Measurements from ENCODE around the gene LSM3.
A peak's percentile ranks its signal among the peaks of the same experiment; 100 is the strongest.

Gene LSM3

DNA sequence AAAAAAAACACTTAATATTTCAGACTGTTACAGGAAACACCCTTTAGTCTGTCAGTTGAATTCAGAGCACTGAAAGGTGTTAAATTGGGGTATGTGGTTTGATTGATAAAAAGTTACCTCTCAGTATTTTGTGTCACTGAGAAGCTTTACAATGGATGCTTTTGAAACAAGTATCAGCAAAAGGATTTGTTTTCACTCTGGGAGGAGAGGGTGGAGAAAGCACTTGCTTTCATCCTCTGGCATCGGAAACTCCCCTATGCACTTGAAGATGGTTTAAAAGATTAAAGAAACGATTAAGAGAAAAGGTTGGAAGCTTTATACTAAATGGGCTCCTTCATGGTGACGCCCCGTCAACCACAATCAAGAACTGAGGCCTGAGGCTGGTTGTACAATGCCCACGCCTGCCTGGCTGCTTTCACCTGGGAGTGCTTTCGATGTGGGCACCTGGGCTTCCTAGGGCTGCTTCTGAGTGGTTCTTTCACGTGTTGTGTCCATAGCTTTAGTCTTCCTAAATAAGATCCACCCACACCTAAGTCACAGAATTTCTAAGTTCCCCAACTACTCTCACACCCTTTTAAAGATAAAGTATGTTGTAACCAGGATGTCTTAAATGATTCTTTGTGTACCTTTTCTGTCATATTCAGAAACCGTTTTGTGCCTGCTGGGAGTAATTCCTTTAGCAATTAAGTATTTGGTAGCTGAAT lies 35.9 kb upstream of the LSM3 start:
- DNase-seq (ENCODE audit: extremely low read depth in 1 of 2, low read depth in 1 of 2): peak in 1 of 2 donors; percentile 21

DNA sequence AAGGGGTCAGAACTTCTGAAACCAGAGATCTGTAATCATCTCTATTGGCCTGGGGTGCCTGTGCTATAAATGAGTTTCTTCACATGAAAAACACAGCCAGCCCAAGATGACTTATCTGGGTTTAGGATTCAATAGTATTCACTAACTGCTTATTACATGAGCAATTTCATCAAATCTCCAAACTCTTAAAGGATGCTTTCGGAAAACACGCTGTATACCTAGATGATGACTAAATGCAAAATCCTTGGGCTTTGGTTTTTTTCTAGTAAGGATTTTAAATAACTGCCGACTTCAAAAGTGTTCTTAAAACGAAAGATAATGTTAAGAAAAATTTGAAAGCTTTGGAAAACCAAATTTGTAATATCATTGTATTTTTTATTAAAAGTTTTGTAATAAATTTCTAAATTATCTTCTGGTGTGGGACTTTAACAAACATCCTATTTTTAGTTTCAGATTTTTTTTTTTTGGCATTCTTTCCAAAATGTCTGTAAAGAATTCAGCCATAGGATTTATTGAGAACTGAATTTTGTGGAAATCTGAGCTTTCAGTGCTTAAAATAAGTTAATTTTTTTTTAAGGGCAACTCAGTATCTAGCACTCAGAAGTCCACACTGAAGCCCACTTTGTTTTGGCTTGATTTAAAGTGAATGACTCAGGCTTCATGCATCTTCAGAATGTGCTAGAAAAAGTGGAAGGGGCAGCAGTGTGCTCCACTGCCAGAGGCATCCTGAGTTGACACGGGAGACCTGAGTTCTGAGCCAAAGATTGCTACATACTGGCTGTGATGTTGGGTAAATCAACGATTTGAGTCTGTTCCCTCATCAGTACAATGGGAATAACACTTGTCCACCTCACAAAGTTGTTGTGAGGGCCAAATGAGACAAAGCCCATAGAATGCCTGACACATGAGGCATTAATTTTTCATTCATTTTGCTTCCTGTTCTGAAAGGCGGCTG lies 35.1 kb upstream of the LSM3 start:
- no peak for DNase-seq (ENCODE audit: extremely low read depth in 1 of 2, low read depth in 1 of 2)

DNA sequence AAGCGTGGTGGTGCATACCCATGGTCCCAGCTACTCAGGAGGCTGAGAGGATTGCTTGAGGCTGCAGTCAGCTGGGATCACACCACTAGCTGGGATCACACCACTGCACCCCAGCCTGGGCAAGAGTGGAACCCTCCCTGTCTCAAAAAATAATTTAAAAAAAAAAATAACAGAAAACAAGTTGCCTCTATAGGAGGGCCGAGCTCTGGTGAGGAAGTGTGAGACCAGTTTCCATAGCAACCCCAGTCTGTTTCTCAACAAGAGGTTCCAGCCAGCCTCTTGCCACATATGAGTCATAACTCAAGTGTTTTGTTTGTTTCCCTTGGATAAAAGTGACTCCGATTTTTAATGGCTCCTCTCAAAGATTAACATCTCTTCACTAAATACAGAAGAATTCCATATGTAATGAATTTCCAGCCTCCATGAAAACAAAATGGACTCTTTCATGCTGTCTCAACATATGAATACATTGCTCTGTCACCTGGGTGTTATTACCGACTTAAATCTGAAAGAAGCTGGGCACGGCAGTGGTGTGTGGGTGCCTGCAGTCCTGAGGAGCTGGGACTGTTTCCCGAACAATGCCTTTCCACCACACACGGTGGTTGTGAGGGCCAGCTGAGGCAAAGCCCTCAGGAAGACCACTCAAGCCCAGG lies 34.1 kb upstream of the LSM3 start:
- DNase-seq (ENCODE audit: extremely low read depth in 1 of 2, low read depth in 1 of 2): peak in 1 of 2 donors; percentile 63

DNA sequence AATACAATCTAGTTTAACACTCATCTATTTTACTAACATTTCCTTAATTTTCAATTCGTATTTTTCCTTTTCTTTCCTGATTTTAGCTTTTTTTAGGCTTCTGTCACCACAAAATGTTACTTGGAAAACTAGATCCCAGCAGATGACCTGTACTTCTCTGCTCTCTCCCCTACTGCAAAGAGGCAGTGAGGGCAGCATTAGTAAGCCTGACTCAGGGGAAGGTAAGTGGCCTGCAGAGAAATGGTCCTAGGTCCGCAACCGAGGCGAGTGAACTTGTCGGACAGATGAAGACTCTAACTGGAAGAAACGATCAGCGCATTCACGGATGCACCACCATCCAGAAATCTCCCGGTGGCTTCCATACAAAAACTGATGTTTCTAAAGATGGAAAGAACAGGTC lies 33.4 kb upstream of the LSM3 start:
- no peak for DNase-seq (ENCODE audit: extremely low read depth in 1 of 2, low read depth in 1 of 2)

DNA sequence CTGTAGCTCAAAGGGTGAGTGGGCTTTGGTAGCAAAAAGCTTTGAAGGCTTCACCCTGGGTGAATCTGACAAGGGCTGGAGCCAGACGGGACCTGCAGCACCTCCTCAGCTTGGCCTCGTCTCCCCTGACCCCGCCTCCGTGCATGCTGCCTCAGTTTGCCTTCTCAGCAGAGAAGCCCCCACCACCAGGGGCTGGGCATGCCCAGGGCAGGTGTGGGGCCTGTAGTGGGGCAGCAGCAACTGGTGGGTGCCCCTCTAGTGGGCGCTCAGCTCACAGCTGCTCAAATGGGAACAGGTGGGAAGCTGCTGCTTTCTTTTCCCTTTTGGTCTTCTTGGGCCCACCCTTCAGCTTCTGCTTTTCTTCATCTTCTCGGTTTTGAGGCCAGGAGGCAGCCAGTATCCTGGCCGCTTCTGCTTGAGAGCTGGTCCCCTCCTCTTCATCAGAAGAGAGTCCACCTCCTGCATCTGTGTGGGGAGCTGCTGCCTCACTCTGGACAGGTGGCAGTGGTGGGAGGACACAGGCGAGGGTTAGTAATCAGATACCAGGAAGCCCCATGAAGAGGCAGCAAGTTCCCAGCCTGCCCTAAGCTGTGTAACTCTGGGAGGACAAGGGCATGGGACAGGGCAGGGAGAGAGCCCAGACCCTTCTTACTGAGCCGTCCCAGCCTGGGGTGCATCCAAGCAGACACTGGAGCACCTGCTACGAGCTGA lies 32.8 kb upstream of the LSM3 start:
- DNase-seq (ENCODE audit: extremely low read depth in 1 of 2, low read depth in 1 of 2): no peak

DNA sequence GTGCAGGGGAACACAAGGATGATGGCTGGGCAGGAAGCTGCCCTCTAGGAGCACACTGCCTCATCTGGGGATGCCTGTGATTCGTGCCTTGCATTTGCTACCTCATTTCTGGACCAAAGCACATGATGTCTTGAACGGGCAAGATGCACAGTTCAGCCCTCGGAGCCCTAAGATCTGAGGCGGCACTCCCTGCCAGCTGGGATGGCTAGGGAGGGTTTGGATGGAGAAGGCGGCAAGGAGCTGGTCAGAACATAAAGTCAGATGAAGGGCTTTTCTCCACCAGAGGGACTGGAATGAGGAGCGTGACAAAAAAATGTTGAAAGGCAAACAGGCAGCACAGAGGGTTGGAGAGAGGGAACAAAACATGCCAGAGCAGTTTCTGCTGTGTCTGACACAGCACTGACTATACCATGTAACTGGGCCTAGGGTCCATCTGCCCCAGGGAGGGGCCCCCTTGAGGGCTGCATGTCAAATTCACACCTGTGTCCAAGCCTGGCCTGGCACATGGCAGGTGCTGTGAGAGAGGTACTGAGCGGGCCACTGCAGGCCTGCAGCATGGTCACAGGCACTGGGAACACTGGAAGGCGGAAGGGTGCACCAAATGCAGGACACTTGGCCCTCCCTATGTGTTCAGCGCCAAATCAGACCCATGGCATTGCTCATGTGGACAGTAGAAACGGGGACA lies 32.1 kb upstream of the LSM3 start:
- no peak for DNase-seq (ENCODE audit: extremely low read depth in 1 of 2, low read depth in 1 of 2)

DNA sequence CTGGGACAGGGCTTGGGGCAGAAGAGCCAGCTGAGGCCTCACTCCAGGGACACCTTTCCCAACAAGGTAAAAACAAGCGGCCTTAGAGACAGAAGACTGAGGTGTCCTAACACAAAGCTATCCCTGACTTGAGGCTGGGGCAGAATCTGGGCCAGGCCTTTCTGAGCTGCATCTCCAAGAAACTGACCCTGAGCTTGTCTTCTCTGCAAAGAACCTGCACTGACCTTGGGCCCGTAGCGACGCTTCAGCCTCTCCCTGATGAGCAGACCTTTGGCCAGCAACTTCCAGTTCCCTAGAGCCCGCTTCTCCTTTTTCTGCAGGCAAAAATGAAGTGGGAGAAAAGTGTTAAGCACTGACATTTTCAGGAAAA lies 31.6 kb upstream of the LSM3 start:
- no peak for DNase-seq (ENCODE audit: extremely low read depth in 1 of 2, low read depth in 1 of 2)

DNA sequence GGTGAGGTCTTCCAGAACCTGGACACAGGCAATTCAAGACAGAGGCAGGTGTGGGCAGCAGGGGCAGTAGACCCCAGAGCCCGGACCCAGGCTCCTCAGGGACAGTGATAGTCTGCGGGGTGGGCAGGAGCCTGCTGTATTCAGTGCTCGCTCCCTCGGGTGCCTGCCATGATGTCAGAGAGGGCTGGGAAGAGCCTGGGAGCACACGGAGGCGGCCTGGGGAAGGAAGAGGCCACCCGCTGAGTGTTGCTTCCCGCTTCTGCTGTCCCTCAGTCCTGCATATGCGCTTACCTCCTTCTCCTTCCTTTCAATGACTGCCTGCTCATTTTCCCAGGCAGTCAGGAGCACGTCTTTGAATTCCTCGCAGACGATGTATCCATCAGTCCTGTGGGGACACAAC lies 31.0 kb upstream of the LSM3 start:
- no peak for DNase-seq (ENCODE audit: extremely low read depth in 1 of 2, low read depth in 1 of 2)

DNA sequence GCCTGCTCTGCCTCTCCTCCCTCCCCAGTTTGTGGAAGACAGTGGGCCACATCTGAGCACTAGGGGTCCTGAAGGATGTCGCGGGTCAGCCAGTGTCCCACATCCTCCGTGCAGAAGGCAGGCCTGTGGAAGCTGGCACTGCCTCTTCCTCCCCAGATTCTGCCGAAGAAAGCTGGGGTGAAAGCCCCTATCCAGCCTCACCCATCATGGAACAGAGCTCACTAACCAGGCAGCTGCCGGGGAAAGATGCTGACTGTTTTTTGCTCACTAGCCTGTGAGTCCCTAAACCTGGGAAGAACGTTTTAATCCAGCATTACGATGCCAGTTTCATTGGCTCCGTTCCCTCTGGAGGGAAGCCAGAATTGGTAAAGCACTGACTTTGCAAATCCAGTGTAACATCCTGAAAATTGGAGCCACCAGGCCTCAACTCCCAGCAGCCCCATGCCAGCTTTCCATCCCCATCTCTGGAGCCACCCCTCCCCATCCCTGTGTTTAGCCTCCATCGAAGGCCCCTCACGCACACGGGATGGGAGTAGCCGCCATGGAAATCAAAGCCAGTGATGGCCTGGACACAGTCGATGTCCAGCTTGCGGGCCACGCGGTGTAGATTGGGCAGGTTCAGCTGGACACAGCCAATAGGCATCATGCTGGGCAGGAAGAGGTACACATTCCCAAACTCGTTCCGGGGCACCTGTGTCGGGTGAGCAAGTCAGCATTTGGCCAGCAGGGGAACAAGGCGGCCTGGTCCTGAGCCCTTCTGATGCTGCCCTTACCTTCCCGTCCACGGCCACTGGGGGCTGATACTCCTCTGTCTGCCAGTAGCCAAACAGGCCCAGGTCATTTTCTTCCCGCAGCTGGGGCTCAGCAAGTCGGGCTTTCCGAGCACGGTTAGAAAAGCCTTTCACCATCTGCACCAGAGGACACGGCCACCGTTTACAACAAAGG lies 30.3 kb upstream of the LSM3 start:
- DNase-seq (ENCODE audit: extremely low read depth in 1 of 2, low read depth in 1 of 2): no peak

DNA sequence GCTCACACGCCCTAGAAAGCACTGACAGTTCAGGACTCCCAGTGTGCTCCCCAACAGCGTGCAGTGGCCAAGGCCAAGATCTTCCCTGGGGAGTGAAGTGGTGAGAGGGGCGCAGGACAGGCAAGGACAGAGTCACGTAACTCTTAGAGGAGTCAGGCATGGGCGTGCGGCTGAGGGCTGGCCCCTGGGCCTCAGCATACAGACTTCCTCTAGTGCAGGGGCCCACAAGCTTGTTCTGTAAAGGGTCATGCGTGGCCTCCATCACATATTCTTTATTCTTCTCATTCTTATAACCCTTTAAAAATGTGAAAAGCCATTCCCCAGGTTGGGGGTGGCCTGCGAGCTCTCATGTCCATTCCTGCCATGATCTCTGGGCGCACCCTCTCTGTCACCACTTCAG lies 28.5 kb upstream of the LSM3 start:
- DNase-seq (ENCODE audit: extremely low read depth in 1 of 2, low read depth in 1 of 2): no peak

DNA sequence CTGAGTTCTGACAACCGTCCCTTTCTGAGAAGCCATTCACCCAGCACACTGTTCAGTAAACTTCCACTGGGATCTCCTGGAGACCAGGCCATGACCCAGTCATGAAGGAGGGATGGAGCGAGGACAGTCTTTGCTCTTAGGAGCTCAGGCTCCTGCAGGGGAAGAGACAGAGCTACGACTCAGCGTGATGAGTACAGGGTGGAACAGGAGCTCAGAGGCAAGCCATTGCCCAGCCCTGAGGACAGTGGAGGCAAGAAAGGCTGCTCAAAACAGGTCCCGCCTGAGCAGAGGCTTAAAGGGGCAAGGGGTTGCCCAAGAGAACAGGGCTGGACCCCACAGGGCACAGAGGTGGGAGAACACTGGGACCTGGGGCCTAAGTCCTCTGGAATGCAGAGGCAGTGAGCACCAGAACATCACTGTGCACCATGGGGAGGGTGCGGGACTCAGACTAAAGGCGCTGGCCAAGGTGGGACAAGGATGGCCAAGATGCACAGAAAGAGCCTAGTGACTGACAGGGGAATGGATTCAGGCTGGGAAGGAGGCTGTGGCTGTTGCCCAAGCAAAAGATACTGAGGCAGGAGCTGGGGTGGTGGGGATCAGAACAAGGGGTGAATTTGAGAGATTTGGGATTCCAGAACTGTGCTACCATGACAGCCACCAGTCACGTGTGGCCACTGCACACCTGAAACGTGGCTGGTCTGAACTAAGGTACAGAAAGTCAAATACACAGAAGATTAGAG lies 28.0 kb upstream of the LSM3 start:
- DNase-seq (ENCODE audit: extremely low read depth in 1 of 2, low read depth in 1 of 2): no peak

DNA sequence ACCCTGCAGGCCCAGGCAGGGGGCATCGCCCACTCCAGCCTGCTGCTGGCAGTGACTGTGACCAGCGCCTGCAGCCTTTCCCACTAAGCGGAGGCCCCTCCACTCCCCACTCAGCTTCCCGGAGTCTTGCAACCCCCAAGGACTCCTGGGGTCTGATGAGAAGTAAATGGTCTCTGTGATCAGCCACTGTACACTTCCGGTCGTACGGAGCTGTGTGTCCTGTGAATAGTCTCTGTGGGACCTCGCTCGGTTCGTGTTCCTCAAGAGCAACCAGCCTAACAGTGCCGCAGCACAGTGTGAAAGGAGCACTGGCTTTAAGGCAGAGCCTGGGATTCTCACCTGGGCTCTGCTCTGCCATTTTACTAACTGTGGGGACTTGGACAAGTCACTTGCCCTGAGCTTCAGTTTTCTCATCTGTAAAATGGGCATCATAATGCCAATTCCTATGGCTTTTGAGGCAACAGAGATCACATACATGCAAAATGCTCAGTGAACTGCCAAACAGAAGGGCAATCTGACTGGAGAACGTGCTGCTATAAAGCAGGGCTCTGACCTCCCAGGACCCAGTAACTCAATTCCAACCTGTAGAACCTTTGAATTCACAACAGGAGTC lies 27.0 kb upstream of the LSM3 start:
- no peak for DNase-seq (ENCODE audit: extremely low read depth in 1 of 2, low read depth in 1 of 2)

DNA sequence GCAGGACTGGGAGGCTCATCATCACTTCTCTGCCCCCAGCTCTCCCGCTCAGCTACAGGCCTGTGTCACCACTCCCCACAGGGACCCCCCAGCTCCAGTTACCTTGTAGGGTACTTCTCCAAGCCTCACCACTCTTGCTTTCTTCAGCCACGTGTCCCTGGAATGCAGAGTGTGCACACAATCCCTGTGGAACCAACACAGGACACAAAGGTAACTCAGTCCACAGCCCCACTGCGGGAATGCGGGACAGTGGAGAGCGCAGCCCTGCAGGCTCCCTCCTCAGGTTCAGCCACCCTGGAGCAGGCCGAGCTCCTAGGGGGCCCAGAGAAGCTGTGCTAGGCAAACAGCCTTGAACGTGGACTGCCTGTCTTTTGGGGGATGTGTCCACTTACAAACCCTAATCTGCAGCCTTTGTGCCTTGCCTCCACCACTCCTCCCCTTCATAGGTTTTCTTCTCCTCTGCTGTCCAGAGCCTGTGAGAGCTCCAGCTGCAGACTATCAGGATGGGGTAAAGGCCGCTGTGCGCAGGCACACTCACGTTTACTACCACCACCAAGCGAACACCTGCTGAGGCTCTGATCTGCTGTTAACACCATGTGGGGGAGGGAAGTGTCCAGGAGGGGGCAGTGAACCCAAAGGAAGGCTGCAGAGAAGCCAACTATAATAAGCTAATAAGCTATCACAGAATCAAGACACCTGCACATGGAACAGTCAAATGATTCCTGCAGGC lies 26.2 kb upstream of the LSM3 start:
- no peak for DNase-seq (ENCODE audit: extremely low read depth in 1 of 2, low read depth in 1 of 2)

DNA sequence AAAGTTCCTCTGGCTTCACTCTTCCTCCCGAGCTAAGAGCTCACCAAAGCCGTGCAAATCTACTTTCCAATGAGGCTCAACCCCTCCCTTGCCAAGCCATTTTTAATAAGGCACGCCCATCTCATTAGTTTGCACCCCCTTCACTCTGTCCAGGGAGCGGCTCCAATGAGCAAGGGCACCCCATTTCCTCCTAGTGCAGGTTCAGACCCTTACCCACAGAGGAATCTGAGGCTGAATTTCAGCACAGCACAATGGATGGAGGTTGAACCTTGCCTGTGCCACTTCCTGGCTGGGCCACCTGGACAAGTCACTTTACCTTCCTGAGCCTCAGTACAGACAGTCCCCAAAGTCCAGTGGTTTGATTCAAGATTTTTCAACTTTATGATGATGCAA lies 25.7 kb upstream of the LSM3 start:
- DNase-seq (ENCODE audit: extremely low read depth in 1 of 2, low read depth in 1 of 2): no peak

DNA sequence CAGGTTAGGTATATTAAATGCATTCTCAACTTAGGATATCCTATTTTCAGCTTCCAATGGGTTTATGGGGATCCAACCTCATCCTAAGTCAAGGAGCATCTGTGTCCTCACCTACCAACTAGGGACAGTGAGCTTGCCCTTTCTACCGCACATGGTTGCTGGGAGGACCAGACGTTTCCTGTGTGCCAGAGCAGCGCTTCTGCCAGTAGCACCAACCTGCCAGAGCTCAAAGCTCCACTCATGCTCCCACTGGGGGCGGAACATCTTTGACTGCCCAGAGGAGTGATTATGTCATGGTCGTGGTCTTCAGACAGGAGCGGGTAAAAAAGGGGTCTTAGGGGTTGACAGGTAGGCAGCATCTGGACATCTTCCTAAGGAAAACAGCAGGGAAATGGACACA lies 25.0 kb upstream of the LSM3 start:
- no peak for DNase-seq (ENCODE audit: extremely low read depth in 1 of 2, low read depth in 1 of 2)

DNA sequence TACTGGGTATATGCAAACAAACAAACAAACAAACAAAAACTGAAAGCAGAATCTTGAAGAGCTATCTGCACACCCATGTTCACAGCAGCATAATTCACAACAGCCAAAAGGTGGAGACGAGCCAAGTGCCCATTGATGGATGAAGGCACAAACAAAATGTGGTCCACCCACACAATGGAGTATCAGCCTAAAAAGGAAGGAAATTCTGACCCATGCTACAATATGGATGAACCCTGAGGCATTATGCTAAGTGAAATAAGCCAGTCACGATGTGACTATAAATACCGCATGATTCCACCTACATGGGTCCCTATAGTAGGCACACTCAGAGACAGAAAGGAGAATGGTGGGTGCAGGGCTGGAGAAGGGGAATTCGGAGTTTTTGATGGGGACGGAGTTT lies 24.3 kb upstream of the LSM3 start:
- DNase-seq (ENCODE audit: extremely low read depth in 1 of 2, low read depth in 1 of 2): no peak

DNA sequence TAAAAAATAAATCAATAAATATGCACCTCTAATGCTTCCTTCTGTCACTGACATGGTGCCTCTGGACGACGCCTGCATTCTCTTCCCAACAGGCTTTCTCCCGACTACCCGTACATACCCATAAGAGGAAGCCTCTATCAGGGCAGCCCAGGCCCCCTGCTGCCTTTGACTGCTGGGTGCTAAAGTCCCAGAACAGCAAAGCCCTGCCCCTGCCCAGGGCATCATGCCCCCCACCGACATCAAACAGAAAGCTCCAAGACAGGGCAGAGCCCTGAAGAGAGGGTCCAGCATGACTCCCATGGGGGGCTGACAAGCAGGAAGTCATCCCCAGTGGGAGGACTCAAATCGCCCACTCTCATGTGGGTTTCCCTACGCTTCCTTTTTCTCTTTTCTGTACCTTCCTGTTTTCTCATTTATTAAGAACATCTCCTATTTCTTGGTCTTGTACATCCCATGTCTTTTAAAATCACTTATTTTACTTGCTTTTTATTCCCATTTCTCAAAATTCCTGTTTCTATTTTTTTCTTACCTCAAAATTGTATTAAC lies 23.6 kb upstream of the LSM3 start:
- DNase-seq (ENCODE audit: extremely low read depth in 1 of 2, low read depth in 1 of 2): no peak

Measured in stimulated activated CD8-positive, alpha-beta memory T cell treated with anti-CD3 and anti-CD28 coated beads, Interleukin-7, amount 100 ng/mL, for 48 hours (primary cell).